Left renal pelvis (tissue), 4 donors: Measurements from ENCODE around the gene COMMD7. TPM values are rescaled to one million over a fixed set of nuclear protein-coding genes. Genes with fewer than 3 reads are reported as not detected.
"Not testable (repeated sequence)": the region's sequence is repeated elsewhere in the genome, so short reads cannot be mapped to it uniquely, and the experiment has no call there.

Experiments
- DNase-seq, 4 donors: peaks; one replicate each; pipeline ENCODE4 v3.0.0-alpha.2; 2013; ENCODE audit warnings: low read depth in 4 of 4, low spot score in 3 of 4
- polyA plus RNA-seq, 4 donors: library from polyadenylated mRNA; unstranded; fragments of 120-200 nt; gene quantifications; one replicate each; pipeline ENCODE4 v1.2.1, GENCODE V29; 2013; ENCODE audit not compliant: insufficient read length in 4 of 4

The COMMD7 gene
- polyA plus RNA-seq, 4 donors = 46.3 to 75.1 (median 71.8) TPM

DNA sequence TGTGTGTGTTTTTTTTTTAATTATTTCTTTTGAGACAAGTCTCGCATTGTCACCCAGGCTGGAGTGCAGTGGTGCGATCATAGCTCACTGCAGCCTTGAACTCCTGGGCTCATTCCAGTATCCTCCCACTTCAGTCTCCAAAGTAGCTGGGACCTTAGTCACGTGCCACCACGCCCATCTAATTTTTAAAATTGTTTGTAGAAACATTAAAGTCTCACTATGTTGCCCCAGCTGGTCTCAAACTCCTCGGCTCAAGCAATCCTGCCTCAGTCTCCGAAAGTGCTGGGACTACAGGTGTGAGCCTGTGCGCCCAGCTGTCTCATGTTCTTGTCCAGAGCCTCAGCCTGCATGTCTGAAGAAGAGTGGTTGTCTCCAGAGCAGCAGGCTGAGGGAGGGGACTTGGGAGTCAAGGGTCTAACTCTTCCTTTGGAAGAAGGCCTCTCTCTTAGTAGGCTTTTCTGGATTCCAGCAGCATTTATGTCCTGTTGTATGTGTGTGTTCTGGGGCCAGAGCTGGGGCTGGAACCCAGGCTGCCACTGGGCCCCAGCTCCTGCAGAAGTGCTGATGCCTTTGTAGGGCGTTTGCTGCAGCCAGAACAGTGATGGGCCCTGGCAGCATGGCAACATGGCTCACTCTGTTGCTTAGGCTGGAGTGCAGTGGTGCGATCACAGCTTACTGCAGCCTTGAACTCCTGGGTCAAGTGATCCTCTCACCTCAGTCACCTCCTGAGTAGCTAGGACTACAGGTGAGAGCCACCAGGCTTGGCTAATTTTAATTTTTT, 24.3 kb upstream of the COMMD7 start:
- no peak for DNase-seq

DNA sequence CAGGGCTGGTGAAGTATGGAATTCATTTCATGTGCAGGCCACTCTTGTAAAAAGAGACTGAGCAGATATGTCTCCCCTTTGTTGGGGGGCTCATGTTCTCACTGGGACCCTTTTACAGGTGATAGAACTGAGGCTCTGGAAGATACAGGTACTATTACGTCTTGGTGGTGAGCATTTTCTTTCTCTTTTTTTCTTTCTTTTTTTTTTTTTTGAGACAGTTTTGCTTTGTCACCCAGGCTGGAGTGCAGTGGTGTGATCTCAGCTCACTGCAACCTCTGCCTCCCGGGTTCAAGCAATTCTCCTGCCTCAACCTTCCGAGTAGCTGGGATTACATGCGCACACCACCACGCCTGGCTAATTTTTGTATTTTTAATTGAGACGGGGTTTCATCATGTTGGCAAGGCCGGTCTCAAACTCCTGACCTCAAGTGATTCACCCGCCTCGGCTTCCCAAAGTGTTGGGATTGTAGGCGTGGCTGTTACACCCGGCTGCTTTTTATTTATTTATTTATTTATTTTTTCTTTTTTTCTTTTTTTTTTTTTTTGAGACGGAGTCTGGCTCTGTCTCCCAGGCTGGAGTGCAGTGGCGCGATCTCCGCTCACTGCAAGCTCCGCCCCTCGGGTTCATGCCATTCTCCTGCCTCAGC, 22.1 kb upstream of the COMMD7 start:
- DNase-seq = not testable (repeated sequence)

DNA sequence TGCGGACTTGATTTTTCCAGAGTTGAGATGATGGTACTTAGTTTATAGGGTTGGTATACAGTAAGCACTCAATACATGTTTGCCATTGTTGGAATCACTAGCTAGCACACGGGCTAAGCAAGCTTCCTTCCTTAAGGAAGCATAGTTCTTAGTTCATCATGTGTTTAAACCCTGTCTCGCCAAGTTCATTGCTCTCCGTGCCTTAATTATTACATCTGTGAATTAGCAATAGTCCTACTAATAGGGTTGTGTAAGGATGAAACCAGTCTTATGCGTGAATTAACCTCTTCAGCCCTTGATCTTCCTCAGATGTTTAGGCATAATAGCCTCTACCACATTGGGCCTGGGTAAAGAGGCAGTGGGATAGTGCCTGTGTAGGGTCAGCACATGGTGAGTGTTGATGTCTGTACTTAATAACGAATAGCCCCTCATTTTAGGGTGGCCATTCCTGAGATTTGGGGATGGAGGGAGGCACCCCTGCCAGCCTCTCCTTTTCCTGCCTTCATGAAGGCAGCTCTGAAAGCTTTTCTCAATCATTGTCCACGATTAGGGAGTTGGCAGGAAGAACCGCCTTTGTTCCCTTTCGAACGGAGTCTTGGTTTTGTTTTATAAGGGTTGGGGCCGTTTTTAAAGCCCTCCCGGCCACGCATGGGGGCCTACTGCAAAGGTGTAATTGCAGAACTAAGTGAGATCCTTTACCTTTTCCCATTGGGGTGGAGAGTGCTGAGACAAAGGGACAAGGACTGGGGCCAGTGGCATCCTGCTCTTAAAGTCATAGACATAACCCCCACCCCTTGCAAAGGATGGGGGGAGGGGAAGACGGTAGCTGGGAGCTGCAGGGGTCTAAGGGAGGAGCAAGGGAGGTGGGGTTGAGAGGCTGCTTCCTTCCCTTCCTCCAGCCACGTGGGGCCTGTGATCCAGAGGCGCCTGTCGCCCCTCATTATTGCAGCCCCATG, 21.0 kb upstream of the COMMD7 start:
- DNase-seq = no peak

DNA sequence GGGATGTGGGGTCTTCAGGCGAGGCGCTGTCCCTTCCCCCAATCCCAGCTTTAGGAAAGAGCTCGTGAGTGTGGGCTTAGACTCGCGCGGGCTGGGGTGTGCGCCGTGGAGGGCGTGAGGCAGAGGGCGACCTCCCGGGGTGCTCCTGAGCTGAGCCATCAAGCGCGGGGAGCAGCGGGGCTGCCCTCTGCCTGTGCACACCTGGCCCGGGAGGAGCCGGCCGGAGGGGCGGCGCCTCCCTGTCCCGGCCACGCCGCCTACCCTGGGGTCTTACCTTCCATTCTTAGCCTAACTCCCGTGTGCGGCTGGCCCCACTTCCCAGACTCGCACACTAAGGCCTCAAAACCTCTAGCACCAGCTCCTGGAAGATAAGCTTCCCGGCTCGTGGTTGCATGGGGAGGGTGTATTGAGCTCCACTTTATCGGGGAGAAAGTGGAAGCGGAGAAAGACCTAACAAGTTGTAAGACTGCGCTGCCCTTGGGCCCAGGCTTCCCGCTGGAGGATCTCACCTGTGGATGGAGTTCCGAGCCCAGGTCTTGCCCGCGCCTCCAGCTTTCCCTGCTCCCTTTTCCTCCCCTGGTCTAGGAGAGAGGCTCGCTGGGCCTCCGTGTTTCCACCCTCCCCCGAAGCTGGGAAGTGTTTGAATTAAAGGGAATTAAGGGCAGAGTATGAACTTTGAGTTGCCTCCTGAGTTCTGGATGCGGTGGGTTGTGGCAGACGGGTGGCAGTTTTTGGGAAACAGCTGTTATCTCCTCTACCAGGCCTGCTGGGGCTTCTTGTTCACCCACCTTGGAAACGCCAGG, 20.1 kb upstream of the COMMD7 start:
- no peak for DNase-seq

DNA sequence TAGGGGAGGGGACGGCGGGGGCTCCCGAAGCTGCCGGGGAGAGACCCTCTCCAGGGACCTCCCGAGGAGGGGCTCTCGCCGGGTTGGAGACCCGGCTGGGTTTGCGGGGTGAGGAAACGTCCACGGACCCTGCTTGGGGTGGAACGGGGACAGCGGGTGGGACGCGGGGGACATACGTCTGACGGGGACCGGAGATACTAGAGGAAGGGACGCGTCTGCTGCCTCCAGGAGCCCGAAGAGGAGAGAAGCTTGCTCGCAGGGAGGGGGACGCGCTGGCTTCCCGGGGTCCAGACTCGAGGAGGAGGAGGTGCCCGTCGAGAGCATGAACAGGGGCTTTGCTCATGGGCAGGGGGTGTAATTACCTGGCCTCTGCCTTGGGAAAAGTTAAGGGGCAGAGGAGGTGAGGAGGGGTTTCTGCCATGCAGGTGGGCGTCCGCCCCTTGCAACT, 19.5 kb upstream of the COMMD7 start:
- DNase-seq = no peak

DNA sequence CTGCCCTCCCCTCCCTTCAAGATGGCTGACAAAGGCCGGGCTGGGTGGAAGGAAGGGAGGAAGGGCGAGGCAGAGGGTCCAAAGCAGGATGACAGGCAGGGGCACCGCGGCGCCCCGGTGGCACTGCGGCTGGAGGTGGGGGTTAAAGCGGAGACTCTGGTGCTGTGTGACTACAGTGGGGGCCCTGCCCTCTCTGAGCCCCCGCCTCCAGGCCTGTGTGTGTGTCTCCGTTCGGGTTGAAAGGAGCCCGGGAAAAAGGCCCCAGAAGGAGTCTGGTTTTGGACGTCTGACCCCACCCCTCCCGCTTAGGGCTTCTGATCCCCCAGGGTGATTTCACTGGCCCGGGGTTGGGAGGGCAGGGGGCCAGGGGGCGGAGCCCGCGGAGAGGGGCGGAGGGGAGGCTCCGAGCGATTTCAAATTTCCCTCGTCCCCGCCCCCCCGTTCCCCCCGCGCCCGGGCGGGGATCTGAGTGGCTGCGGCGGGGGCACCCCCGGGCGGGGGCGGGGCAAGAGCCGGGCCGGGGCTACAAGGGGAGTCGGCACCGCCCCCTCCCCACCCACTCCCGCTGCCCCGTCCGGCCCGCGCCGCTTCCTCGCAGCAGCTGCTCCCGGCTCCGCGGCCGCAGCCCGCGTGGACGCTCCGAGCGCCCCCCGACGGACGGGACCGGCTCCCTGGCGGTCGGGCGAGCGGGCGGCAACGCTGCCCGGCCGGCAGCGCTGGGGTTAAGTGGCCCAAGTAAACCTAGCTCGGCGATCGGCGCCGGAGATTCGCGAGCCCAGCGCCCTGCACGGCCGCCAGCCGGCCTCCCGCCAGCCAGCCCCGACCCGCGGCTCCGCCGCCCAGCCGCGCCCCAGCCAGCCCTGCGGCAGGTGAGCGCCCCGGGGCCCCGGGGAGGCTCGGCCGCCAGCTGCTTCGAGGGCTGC, 18.8 kb upstream of the COMMD7 start, which contains the start of gene DNMT3B:
DNMT3B (plus strand) TSS at position 555 of the 923 bp plus-strand sequence. CDS start 17,939 bp downstream, outside the sequence.
- DNase-seq = peak in 2 of 4 donors; percentile 58 to 65

DNA sequence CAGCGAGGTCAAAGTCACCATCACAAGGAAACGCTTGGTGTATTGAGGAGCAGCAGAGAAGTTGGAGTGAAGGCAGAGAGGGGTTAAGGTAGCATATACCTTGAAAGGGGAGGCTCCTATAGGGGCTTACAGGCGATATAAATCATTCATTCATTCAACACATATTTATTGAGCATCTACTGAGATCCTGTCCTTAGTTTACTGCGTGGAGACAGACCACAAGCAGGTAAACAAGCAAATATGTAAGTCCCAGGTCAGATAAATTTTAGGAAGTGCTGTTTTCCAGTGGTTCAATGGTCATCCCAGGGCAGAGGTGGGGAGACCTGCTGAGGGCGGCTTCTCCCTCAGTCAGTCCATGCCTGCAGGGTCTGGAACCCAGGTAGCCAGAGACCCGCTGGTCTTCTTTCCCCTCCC, 18.2 kb upstream of the COMMD7 start:
- no peak for DNase-seq

DNA sequence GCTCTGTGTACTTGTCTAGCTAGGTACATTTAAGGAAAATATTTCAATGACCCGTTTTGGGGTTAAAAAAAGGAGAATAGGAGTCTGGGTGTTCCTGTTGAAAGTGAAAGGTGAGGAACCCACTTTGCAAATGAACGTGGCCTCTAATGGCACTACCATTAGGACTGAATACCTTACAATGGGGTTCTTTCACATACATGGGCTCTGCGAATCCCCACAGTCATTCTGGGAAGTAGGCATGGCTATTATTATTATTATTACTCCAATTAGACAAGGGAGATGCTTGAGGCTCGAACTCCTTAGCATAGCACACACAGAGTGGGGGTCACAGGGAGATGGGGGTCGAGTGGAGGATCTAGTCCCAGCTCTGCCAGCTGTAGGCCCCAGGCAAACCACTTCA, 12.9 kb upstream of the COMMD7 start:
- DNase-seq = no peak

DNA sequence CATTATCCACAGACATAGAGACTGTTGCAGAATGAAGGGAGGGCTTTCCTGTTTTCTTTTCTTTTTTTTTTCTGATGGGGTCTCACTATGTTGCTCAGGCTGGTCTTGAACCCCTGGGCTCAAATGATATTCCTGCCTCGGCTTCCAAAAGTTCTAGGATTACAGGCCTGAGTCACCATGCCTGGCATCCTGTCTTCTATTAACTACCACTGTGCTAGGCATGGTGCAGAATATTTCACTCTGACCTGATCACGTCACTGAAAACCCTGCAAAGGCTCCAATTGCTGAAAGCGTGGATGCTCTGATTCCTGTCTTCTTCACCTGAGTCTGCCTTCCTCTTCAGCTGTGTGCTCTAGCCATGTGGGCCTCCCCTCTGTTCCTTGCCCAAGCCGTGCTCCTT, 10.5 kb upstream of the COMMD7 start:
- no peak for DNase-seq

DNA sequence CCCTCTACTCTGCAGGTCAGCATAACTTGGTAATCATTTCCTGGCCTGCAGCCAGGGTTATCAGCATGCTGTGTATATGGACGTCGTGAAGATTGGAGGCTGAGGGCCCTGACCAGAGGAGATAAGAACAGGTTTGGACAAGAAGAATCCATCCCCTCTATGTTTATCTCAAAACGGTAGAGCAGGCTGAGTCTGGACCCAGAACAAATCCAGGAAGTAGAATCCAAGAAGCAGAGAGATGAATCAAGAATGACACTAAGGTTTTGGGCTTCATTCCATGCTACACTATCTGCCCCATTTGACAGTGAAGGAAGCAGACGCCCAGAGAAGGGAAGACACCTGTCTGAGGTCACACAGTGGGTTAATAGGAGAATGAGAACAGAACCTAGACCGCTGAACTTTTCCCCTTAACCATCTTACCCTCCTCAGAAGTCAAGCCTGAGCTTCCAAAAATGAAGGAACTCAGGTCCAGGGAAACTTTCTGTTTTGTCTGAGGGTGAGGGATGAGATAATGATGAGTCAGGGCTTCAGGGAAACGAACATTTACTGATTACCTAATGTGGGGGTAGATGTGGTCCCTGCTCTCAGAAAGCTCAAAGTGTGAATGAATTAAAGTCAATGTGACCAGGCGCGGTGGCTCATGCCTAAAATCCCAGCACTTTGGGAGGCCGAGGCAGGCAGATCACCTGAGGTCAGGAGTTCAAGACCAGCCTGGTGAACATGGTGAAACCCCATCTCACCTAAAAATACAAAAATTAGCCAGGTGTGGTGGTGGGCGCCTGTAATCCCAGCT, 9.4 kb upstream of the COMMD7 start:
- DNase-seq = no peak

DNA sequence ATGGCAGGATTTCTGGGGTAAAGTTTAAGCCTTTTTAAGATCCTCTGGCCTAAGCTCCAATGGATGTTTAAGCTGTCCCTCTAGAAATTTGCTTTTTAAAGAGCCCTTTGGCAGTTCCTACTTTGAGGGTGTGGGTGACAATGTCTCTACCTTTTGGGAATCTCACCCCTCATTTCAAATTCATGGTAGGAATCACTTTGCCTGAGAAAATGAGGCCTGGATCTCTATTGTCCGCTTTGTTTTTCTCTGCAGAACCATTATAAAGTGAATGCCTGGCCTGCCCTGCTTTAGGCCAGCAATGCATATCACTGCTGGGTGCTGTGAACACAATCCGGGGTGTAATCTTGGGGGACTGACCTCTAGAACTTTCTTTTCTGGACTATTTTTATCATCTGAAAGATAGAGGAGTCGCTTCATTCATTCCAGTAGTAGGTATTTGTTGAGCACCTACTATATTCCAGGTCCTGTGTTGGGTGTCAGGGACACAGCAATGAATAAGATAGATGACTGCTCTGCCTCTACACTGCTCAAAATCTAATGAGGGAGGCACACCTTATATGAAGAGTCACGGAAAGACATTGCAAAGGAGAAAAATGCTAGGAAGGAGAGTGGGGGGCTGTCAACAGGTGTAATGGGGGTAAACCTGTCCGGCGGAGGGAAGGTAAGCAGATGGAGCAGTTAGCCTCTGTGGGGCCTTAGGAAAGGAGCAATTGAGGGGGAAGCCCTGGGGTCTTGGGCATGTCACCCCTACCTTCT, 8.6 kb upstream of the COMMD7 start:
- no peak for DNase-seq

DNA sequence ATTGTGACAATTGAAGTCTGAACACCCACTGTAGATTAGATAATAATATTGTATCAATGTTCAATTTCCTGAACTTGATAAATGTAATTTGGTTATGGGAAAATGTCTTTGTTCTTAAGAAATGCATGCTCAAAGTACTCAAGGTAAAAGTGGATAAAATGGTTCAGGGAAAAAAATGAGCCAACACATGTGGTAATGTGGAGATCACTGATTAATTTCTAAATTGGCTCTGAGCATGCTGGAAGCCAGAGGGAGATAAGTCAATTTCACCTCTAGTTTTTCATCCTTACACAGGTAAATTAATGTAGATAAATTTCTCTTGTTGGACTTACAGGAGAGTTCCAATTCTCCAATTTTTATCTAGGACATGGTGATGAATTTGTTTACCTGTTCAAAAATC, 8.0 kb upstream of the COMMD7 start:
- no peak for DNase-seq

DNA sequence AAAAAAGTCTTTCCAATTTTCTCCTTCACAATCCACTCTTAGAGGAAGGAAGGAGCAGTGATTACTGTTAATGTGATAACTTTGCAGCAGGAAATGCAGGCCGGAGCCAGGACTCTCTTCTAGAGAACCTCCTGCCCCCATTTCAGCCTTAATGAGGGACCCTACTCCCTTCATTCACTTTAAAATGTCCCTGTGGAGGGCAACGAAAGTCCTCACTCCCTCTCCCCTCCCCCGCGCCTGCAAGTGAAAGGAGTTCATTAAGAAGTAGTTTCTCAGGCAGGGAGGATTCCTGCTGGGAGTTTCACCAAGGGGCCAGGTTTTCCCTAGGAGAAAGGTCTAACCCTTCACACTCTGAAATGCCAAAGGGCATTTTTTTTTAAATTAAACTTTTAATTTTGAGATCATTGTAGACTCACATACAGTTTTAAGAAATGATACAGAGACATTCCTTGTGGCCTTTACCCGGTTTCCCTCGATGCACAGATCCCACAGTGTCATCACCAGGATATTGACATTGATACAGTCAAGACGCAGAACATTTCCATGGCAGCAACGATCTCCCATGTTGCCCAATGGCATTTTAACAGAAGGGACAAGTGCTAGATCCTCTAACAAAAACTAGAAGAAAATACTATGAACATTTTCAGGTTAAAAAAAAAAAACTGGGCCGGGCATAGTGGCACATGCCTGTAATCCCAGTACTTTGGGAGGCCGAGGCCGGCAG, 6.8 kb upstream of the COMMD7 start:
- DNase-seq = no peak

DNA sequence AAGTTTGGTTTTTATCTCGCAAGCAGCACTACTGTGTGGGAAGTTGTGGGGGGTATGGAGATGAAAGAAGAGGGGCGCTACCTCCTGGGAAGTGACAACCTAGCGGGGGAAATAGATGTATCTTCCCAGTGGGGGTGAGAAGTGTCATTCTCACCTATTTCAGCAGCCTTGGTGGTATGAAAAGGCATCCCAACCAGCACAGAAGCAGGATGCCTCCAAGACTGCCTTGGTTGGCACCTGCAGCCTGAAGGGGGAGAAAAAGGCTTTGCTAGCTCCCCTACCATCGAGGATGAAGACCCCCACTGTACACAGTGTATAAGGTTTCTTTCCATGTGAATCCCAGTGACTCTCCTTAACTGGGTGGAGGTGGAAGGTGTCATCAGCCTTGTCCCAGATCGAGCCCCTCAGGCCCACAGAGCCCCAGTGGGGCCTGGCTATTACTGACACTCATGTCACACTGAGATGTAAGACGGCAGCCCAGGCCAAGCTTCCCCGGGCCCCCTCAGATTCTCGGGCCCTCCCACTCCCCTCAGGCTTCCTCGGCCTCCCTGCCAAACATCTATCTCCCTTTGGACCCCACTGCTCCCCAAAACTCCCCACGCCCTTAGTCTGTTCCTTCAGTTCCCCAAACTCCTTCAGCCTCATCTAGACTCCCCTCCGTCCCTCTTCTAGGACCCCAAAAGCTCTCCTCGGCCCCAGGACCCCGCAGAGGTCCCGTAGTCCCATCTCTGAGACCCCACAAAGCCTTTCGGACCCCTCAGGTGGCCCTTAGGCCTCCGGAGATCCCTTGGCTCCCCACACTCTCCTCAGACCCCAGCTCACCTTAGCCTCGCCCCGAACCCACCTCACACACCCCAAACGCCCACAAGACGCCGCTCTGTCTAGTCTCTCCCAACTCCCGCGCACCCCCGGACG, 688 bp downstream of the COMMD7 start:
- no peak for DNase-seq

DNA sequence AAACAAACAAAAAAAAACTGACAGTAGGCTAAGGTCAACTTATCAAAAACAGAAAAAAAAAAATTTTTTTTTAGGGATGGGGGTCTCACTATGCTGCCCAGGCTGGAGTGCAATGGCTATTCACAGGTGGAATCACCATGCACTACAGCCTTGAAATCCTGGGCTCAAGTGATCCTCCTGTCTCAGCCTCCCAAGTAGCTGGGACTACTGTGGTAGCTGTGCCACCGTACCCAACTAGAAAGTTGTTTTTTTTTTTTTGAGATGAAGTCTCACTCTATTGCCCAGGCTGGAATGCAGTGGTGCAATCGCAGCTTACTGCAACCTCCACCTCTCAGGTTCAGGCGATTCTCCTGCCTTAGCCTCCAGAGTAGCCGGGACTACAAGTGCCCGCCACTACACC, 2.1 kb downstream of the COMMD7 start:
- DNase-seq = no peak
